ENCODE data around the gene UBASH3B.
"Not testable (repeated sequence)": the region's sequence is repeated elsewhere in the genome, so short reads cannot be mapped to it uniquely, and the experiment has no call there.

UBASH3B gene, protein sequence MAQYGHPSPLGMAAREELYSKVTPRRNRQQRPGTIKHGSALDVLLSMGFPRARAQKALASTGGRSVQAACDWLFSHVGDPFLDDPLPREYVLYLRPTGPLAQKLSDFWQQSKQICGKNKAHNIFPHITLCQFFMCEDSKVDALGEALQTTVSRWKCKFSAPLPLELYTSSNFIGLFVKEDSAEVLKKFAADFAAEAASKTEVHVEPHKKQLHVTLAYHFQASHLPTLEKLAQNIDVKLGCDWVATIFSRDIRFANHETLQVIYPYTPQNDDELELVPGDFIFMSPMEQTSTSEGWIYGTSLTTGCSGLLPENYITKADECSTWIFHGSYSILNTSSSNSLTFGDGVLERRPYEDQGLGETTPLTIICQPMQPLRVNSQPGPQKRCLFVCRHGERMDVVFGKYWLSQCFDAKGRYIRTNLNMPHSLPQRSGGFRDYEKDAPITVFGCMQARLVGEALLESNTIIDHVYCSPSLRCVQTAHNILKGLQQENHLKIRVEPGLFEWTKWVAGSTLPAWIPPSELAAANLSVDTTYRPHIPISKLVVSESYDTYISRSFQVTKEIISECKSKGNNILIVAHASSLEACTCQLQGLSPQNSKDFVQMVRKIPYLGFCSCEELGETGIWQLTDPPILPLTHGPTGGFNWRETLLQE

GRCh38 chr11:122655527-122656072, at the start of gene UBASH3B:
Gene UBASH3B (plus strand): TSS chr11:122655722. CDS start chr11:122656050, 328 bp downstream.
- peak; percentile 56 for DNase-seq

- DNase-seq, result not testable (repeated sequence)
Measured at GRCh38 chr11:122607162-122607561, 48.4 kb upstream of the UBASH3B start.

DNA sequence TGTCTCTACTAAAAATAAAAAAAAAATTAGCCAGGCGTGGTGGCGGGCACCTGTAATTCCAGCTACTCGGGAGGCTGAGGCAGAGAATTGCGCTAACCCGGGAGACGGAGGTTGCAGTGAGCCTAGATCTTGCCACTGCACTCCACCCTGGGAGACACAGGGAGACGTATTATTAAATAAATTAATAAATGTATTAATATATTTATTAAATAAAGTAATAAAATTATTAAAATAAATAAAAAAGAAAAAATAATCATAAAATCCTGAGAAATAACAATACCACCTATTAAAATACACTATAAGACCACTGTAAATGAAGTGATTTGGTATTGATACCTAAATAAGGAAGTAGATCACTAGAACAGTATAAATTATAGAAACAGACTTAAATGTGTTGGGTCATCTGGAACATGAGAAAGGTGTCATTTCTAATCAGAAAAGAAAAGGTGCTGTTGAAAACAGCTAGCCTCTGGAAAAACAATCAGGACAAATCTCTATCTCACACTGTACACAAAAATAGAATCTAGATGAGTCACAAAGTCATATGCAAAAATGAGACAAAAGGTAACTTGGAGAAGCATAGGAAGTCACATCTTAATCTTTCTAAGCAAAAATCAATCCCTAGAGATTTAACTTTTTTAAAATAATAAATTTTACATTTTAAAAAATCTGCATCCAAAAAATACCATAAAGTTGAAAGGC, 43.2 kb upstream of the UBASH3B start:
- no peak for DNase-seq

GRCh38 chr11:122616718-122617117, 38.8 kb upstream of the UBASH3B start:
- DNase-seq, result no peak

- DNase-seq, result no peak
Measured at GRCh38 chr11:122617297-122617696, 38.2 kb upstream of the UBASH3B start.

DNA sequence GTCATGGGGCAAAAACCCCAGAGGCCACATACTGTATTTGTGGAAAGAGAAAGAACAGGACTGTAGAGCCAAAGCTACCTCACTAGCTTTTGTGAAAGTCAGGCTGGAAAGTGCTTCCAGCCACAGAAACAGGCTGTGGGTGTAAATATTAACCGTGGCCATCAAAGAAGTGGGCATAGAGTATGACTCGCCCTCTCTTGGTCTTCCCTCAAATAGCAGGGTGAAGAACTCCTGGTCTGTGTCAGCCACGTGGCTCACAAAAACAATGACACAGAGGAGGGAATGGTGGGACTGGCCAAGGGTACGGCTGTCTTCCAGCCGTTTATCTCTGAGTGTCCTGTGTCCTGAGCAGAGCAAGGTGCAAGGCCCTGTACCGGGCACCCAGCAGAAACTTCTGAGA, 37.6 kb upstream of the UBASH3B start:
- DNase-seq, result no peak

DNA sequence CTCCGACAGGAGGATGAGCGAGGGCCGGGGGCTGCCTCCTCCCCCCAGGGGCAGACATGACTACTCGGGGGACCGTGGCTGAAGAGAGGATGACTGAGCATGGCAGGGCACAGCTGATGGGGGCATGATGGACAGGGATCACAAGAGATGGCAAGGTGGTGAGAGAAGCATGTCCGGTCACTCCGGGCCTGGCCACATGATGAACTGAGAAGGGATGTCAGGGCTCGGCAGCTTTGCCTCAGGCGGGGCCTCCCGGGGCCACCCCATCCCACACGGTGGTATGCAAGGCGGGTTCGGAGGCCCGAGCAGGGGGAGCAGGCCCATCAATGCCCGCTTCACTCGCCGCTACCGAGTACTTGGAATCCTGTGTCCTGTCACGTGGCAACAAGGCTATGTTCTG, 36.6 kb upstream of the UBASH3B start:
- no peak for DNase-seq

- DNase-seq, result no peak
Measured at GRCh38 chr11:122619757-122620156, 35.8 kb upstream of the UBASH3B start.

DNA sequence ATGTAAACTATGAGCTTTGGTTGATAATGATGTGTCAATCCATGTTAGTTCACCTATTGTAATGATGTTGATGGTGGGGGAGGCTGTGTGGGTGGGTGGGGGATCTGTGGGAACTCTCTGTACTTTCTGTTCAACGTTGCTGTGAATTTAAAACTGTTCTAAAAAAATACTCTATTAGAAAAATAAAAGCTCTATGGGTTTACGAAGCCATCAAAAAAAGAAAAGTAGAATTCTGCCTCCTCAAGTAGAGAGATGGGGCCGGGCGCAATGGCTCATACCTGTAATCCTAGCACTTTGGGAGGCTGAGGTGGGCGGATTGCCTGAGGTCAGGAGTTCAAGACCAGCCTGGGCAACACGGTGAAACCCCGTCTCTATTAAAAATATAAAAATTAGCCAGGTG, 30.0 kb upstream of the UBASH3B start:
- DNase-seq, result not testable (repeated sequence)

DNA sequence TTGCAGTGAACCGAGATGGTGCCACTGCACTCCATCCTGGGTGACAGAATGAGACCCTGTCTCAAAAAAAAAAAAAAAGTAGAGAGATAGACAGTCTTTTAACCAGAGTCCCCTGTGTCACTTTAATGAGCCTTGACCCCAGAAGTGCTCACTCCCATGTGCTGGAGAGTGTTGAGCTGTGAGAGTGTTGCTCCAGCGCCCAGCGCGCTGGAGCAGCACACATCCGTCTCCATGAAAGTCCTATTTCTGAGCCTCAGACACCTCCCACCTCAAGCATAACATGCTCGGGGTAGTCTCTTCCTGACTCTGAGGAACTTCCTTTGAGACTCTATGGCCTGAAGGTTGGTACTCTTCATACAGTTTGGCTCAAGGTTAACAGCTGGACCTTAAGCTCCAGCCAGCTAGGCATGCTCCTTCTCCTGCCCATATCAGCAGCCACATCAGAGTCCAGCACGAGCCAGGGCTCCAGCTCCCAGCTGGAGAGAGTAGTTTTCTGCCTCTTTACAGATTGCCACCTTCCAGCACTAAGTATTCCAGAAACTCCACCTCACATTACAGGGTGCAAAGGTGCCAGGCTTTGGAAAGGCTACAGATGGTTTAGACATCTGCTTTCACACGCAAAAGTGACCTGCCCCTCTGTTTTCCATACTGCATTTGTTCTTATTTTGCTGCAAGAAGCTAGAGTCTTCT, 29.4 kb upstream of the UBASH3B start:
- DNase-seq, result no peak

DNA sequence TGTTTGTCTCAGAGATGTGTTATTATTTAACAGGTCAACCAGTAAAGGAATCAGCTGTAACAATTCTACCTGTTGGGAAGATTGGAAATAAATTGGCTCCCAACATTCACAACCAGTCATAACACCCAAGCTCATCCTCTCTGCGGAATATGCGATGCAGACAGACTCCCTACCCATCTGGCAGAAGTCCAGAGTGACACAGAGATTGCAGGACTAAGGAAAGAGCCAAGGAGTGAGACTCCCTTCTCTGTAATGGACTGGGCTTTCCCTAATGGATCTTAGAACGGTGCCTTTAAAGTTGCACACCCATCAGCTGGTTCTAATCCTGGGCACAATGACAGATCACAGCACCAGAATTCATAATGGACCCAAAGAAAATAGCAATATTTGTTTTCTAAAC, 27.8 kb upstream of the UBASH3B start:
- no peak for DNase-seq

DNA sequence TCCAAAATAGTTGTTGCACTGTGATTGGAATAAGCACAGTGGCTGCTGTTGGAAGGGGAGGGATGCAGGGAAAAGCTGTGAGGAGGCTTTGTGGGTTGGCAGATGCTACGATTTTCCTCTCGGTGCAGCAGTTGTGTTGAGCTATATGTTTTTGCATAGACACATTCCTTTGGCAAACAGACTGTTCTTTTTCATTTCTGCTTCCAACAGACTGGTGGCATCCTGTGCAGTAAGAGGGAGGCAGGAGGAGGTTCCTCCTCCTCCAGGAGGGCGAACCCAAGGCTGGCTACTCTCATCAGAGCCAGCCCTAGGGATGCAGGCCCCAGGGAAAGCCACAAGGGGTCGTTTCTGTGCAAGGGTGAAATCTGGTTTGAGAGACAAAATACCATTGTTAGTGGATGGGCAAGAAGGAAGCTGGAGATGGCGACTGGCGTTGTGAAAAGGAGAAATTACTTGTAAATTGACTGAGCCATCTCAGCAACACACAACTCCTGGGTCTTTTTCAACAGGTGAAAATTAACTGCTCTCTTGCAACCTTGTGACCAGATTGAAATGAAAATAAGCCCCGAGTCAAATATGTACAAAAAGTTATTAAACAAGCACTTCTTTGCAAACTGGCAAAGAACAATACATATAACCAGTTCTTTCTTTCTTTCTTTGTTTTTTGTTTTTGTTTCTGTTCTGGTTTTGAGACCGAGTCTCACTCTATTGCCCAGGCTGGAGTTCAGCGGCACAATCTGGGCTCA, 26.5 kb upstream of the UBASH3B start:
- peak; percentile 67 for DNase-seq

DNA sequence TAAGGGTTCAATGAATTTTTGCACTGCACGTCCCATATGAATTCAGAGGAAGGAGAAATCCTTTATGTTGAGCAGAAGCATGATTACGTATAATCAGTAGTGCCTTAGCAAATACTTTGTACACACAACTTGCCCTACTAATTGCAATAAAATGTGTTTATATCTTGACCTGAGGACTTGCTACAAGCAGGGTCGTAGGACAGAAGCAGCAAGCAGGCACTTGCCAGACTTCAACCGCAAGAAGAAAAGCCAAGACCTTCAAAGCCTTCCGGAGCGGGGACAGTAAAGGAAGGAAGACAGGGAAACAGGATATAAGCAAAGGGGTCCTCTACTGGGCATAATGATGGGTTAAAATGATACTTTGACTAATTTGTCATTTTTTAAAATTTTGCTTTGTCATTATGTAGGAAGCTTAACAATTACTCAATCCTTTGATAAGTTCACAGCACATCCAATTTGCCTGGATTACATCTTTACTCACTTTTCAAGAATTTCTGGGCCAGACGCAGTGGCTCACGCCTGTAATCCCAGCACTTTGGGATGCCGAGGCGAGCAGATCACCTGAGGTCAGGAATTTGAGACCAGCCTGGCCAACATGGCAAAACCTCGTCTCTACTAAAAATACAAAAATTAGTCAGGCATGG, 23.2 kb upstream of the UBASH3B start:
- DNase-seq, result no peak

DNA sequence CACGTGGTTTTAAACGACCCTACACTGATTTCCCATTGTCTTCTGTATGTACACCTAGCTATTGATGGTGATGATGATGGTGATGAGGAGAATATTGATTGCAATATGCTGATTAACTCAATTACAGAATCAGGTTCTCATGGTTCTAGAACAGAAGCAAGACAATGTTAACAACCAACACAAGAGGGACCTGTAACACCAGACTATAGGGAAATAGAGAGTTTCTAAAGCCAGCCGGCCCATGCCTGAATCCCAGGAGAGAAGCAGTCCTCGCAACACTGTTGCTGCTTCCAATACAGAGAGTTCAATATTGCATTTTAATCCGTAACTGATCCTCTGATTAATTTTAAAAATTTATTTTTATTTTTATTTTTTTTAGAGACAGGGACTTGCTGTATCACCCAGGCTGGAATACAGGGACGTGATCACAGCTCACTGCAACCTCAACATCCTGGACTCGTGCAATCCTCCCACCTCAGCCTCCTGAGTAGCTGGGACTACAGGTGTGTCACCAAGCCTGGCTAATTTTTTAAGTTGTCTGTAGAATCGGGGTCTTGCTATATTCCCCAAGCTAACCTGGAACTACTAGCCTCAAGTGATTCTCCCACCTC, 22.2 kb upstream of the UBASH3B start:
- peak; percentile 29 for DNase-seq

DNA sequence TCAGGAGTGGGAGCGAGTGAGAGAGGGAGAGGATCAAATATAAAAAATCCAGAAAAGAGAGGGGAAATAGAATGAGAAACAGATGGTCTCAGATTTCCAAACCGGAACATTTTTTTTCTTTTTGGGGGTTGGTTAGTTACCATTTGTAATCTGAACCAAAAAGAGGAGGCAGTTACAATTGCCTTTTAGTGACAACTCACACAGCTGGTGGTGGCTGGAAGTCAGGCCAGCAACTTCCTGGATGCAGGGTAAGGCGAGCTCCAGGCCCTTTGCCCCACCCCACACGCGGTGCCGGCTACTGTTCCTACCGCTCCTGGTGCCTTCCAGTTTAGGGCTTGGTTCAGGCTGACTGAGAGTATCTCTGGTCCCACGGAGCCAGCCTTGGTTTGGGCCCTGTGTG, 21.0 kb upstream of the UBASH3B start:
- DNase-seq, result no peak

DNA sequence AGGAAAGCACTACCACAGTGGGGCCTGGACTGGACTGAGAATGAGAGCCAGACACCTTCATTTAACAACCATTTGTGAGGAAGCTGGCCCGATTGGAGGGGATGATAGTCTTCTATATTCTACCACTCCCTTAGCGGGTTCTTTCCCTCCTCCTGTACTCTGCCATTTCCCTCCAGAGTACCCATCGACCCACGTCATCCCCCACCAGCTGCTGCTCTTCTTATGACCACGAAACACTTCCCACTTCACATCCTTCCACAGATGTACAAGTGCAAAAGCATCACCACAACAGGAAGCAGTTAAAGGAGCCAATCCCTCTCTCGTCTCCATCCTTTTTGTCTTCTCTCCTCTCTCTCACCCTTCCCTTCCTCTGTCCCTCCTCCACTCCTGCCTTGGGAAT, 18.0 kb upstream of the UBASH3B start:
- DNase-seq, result no peak

GRCh38 chr11:122642472-122642922, 13.0 kb upstream of the UBASH3B start:
- DNase-seq, result no peak

DNA sequence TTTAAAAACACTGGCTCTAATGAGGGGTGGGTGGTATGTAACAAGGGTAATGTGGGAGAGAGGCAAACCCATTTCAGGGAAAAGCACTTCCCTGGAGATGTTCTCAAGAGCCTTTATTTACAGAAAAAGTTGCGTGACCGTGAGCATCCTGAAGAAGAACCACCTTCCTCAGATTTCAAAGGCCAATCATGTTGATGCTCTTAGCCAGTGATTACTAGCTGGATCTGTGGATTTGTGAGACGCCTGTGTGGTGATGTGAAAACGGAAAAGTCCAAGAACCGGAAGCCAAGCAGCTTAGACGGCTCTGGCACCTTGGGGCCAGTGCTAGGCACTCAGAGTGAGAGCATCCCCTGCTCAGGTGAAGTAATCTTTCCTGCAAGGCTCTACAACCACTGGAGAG, 12.6 kb upstream of the UBASH3B start:
- DNase-seq, result no peak

DNA sequence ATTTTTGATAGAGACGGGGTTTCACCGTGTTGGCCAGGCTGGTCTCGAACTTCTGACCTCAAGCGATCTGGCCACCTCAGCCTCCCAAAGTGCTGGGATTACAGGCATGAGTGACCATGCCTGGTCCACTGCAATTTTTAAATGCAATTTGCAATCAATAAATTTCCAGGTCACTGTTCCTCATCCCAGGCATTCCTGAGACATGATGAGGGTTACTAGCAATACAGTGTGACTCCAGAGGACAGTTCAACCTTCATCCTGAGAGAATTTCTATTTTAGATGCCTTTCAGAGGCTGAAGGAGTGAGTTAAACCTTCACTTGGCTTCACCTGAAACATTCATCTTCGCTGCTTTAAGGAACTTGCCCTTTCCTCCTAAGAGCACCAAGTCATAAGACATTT, 9.7 kb upstream of the UBASH3B start:
- DNase-seq, result no peak

- DNase-seq, result no peak
Measured at GRCh38 chr11:122646549-122647340, 8.8 kb upstream of the UBASH3B start.

All from CD4-positive, alpha-beta T cell treated with Interleukin-4 for 4 hours (primary cell).